Astrocyte (in vitro differentiated cells and primary cell): ENCODE data around the gene IRF1. TPM values are rescaled to one million over a fixed set of nuclear protein-coding genes. Genes with fewer than 3 reads are reported as not detected.
A peak's percentile ranks its signal among the peaks of the same experiment; 100 is the strongest.

ENCODE experiments used
- DNase-seq: peaks from one replicate; pipeline ENCODE4 v3.0.0-alpha.2; 2010; ENCODE audit warnings: low read depth
- FAIRE-seq: peaks from 2 replicates; lab custom pipeline; 2011; peaks lifted over from hg19 to GRCh38; lab: Jason Lieb, UNC
- H2AFZ ChIP-seq: 2 replicates; pipeline ENCODE4 v1.6.0; 2012; ENCODE audit warnings: low read depth, low read length, inconsistent platforms
- H3K27ac ChIP-seq: 2 replicates; pipeline ENCODE4 v1.5.1; 2011; ENCODE audit warnings: low read depth, low read length, inconsistent platforms
- H3K27me3 ChIP-seq: 2 replicates; pipeline ENCODE4 v1.6.0; 2011; ENCODE audit warnings: low read length, inconsistent platforms; ENCODE audit not compliant: insufficient read depth
- H3K36me3 ChIP-seq: 2 replicates; pipeline ENCODE4 v1.5.1; 2011; ENCODE audit warnings: low read length, inconsistent platforms; ENCODE audit not compliant: insufficient read depth
- H3K4me1 ChIP-seq: 2 replicates; pipeline ENCODE4 v1.5.1; 2011; ENCODE audit warnings: low read length, inconsistent platforms; ENCODE audit not compliant: insufficient read depth
- H3K4me2 ChIP-seq: 2 replicates; pipeline ENCODE4 v1.6.0; 2012; ENCODE audit warnings: low read length, inconsistent platforms
- H3K4me3 ChIP-seq: 2 replicates; pipeline ENCODE4 v1.5.1; 2011; ENCODE audit warnings: low read depth, mild to moderate bottlenecking, low read length, inconsistent platforms; ENCODE audit not compliant: insufficient read depth
- H3K79me2 ChIP-seq: 2 replicates; pipeline ENCODE4 v1.6.0; 2012; ENCODE audit warnings: mild to moderate bottlenecking, low read length, inconsistent platforms; ENCODE audit not compliant: insufficient read depth
- H3K9ac ChIP-seq: 2 replicates; pipeline ENCODE4 v1.6.0; 2012; ENCODE audit warnings: mild to moderate bottlenecking, low read length, inconsistent platforms
- H3K9me3 ChIP-seq: 2 replicates; pipeline ENCODE4 v1.5.1; 2012; ENCODE audit warnings: low read depth, mild to moderate bottlenecking, low read length, inconsistent platforms; ENCODE audit not compliant: insufficient read depth
- H4K20me1 ChIP-seq: 2 replicates; pipeline ENCODE4 v1.6.0; 2012; ENCODE audit warnings: low read length, inconsistent platforms; ENCODE audit not compliant: insufficient read depth
- H3K27ac Mint-ChIP-seq: one replicate; pipeline ENCODE4 v1.8.0; 2021; ENCODE audit warnings: mild to moderate bottlenecking, mixed read lengths; ENCODE audit not compliant: unreplicated experiment
- H3K27me3 Mint-ChIP-seq: one replicate; pipeline ENCODE4 v1.8.0; 2021; ENCODE audit warnings: low read depth, mixed read lengths; ENCODE audit not compliant: unreplicated experiment
- H3K36me3 Mint-ChIP-seq: one replicate; pipeline ENCODE4 v1.8.0; 2021; ENCODE audit warnings: low read depth, mixed read lengths; ENCODE audit not compliant: unreplicated experiment
- H3K4me1 Mint-ChIP-seq: one replicate; pipeline ENCODE4 v1.8.0; 2021; ENCODE audit warnings: low read depth, mixed read lengths; ENCODE audit not compliant: unreplicated experiment
- H3K4me3 Mint-ChIP-seq: one replicate; pipeline ENCODE4 v1.8.0; 2021; ENCODE audit warnings: mild to moderate bottlenecking, moderate library complexity, mixed read lengths; ENCODE audit not compliant: unreplicated experiment
- H3K9me3 Mint-ChIP-seq: one replicate; pipeline ENCODE4 v1.8.0; 2021; ENCODE audit warnings: mild to moderate bottlenecking, mixed read lengths; ENCODE audit not compliant: unreplicated experiment
- EZH2 ChIP-seq: IDR thresholded peaks from 2 replicates; pipeline ENCODE4 v1.6.1; 2012; ENCODE audit warnings: mild to moderate bottlenecking, low read length, inconsistent platforms; ENCODE audit not compliant: insufficient read depth
- total RNA-seq: library from RNA; stranded (reverse); gene quantifications from 2 replicates; pipeline ENCODE4 v1.2.1, GENCODE V29; 2021
- TF ChIP-seq, protein P1 (sequence below): IDR thresholded peaks from 2 replicates; pipeline ENCODE4 v1.5.1; 2011; ENCODE audit warnings: low read depth, mild to moderate bottlenecking, inconsistent platforms, low read length, moderate library complexity; ENCODE audit not compliant: insufficient read depth

IRF1 gene
- total RNA-seq, 1 donor from 2014 or later = 39.7 TPM

DNA sequence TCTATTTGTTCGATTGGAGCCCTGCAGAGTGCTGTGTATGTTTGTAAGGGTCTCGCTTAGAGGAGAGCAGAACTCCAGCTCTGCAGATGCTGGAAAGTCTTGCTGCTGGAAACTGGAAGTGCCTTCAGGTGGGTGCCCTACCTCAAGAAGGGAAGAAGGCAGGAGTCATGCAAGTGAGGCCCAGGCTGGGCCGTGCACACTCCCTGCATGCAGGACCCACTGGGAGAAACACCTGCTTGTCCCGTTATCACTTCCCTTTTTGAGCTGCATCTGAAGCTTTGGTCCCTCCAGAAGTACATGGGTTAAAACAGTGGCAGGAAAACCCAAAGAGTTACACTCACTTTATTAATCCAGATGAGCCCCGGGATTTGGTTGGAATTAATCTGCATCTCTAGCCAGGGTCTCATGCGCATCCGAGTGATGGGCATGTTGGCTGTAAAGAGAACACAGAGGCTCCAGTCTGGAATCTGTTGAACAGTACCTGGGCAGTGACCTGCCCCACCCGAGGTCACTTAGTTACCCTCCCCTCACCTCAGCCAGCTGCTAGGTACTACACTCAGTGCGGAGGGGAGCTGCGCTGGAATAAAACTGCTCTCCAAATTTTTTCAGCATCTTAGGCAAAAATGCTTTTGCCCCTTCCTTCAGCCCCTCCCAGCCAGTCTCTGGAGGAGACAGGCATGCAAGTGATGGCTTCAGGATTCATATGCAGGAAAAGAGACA, 1.4 kb downstream of the IRF1 start:
- peaks cover 28% of the 10 kb centered on the region for H3K4me1 Mint-ChIP-seq
- no peak for DNase-seq

DNA sequence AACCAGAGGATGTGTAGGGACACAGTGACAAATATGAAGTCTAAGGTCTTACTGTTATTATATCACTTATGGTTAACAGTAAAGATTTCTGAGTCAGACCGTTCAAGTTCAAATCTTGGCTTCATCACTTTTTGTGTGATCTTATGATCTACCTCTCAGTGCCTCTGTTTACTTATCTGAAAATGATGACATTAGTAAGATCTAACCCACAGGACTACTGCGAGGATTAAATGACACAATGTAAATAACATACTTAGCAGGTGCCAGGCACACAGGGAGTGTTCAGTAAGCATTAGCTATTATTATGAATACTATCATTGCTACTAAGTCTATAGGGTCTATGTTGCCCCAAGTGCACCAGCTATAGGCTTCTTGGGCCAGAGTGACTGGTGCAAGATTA, 2.0 kb downstream of the IRF1 start:
- H3K4me1 Mint-ChIP-seq = peaks cover 28% of the 10 kb centered on the region
- H3K4me1 ChIP-seq = peaks cover 8% of the 10 kb centered on the region
- no peaks in the 10 kb centered on the region for H3K9me3 Mint-ChIP-seq
- H3K36me3 ChIP-seq = peaks cover 20% of the 10 kb centered on the region
- peaks cover 2% of the 10 kb centered on the region for H3K27me3 Mint-ChIP-seq
- peak overlapping the region; percentile 92 for H3K4me3 Mint-ChIP-seq
- peaks cover 40% of the 10 kb centered on the region for H3K36me3 Mint-ChIP-seq
- H2AFZ ChIP-seq = no peak overlapping the region
- FAIRE-seq (no peak), DNase-seq (no peak)
- no peaks in the 10 kb centered on the region for H3K9me3 ChIP-seq
- H3K9ac ChIP-seq = no peak overlapping the region
- no peaks in the 10 kb centered on the region for H3K27me3 ChIP-seq
- H3K27ac ChIP-seq = no peak overlapping the region
- peak overlapping the region; percentile 90 for H3K4me2 ChIP-seq
- H3K27ac Mint-ChIP-seq = no peak overlapping the region
- peaks cover 33% of the 10 kb centered on the region for H3K79me2 ChIP-seq
- H3K4me3 ChIP-seq = peak overlapping the region; percentile 72
- TF ChIP-seq, protein P1, sequence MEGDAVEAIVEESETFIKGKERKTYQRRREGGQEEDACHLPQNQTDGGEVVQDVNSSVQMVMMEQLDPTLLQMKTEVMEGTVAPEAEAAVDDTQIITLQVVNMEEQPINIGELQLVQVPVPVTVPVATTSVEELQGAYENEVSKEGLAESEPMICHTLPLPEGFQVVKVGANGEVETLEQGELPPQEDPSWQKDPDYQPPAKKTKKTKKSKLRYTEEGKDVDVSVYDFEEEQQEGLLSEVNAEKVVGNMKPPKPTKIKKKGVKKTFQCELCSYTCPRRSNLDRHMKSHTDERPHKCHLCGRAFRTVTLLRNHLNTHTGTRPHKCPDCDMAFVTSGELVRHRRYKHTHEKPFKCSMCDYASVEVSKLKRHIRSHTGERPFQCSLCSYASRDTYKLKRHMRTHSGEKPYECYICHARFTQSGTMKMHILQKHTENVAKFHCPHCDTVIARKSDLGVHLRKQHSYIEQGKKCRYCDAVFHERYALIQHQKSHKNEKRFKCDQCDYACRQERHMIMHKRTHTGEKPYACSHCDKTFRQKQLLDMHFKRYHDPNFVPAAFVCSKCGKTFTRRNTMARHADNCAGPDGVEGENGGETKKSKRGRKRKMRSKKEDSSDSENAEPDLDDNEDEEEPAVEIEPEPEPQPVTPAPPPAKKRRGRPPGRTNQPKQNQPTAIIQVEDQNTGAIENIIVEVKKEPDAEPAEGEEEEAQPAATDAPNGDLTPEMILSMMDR = no peak
- no peak for TF ChIP-seq EZH2
- peaks cover 58% of the 10 kb centered on the region for H4K20me1 ChIP-seq

More for the DNA sequence above, 1.4 kb downstream of the IRF1 start:
- H3K4me1 ChIP-seq = peaks cover 8% of the 10 kb centered on the region
- H3K27me3 Mint-ChIP-seq = peaks cover 2% of the 10 kb centered on the region
- FAIRE-seq = no peak
- H3K9ac ChIP-seq = peak overlapping the region; percentile 92
- H3K4me3 Mint-ChIP-seq = peak overlapping the region; percentile 92
- TF ChIP-seq, protein P1 = no peak
- TF ChIP-seq EZH2 = no peak
- no peaks in the 10 kb centered on the region for H3K9me3 ChIP-seq
- peaks cover 33% of the 10 kb centered on the region for H3K79me2 ChIP-seq
- no peaks in the 10 kb centered on the region for H3K9me3 Mint-ChIP-seq
- H3K4me3 ChIP-seq = peak overlapping the region; percentile 72
- no peaks in the 10 kb centered on the region for H3K27me3 ChIP-seq
- peaks cover 35% of the 10 kb centered on the region for H3K36me3 Mint-ChIP-seq
- H3K4me2 ChIP-seq = peak overlapping the region; percentile 90
- peak overlapping the region; percentile 77 for H3K27ac Mint-ChIP-seq
- peaks cover 54% of the 10 kb centered on the region for H4K20me1 ChIP-seq
- peaks cover 15% of the 10 kb centered on the region for H3K36me3 ChIP-seq
- H2AFZ ChIP-seq = no peak overlapping the region
- H3K27ac ChIP-seq = no peak overlapping the region
